ENCODE data around the gene ATP11B. TPM values are rescaled to one million over a fixed set of nuclear protein-coding genes. Genes with fewer than 3 reads are reported as not detected.

ATP11B gene
- total and polyA plus RNA-seq, 2 experiments from 2014 or later: 25.5 to 68.1 TPM

DNA sequence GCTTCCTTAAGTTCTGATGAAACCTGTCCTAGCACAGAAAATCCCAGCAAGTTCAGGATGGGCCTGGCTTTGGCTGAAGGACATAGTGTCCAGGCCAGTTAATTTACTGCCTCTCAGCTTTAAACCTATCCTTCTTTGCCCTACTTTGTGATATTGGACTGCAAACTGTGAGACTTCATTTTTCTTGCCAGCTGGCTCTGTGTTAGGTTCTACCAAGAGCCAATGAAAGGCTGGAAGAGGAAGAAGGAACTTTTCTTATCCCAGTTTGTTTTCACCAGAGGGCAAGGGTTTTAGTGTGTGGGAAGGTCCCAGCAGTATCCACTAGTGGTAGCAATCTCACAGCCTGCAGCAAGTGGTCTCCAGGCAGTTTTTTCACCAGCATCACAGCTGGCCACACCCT is 168.9 kb downstream of the ATP11B start:
- TF ChIP-seq EZH2phosphoT487 (IDR thresholded peaks at IDR 0.05; ENCODE audit: insufficient read depth, low read depth) (no peak), EZH2 (IDR thresholded peaks at IDR 0.05; ENCODE audit: insufficient read depth, poor library complexity, severe bottlenecking) (no peak)
- Histone ChIP-seq H3K4me3 (no peak overlapping the region), H3K27ac (no peak overlapping the region), H3K79me2 (ENCODE audit: insufficient read depth) (peaks cover 45% of the 10 kb centered on the region), H4K20me1 (ENCODE audit: insufficient read depth) (no peaks in the 10 kb centered on the region), H3K9me3 (ENCODE audit: low read depth) (no peaks in the 10 kb centered on the region), H3K9ac (no peak overlapping the region), H3K36me3 (ENCODE audit: low read depth) (peaks cover 18% of the 10 kb centered on the region; the same call in 1 of the 2 replicates), H3K4me1 (ENCODE audit: insufficient read depth) (peaks cover 5% of the 10 kb centered on the region; the same call in 1 of the 2 replicates), H3K27me3 (replicated peaks; ENCODE audit: insufficient read depth) (no peaks in the 10 kb centered on the region), H2AFZ (no peak overlapping the region), H3K4me2 (ENCODE audit: unreplicated experiment) (no peak overlapping the region), H3F3A (ENCODE audit: insufficient read depth) (no peaks in the 10 kb centered on the region), H3K9me2 (ENCODE audit: insufficient read depth) (no peaks in the 10 kb centered on the region)
- in situ Hi-C loops (cut with MboI): no loop called here
- DNase-seq: no peak

DNA sequence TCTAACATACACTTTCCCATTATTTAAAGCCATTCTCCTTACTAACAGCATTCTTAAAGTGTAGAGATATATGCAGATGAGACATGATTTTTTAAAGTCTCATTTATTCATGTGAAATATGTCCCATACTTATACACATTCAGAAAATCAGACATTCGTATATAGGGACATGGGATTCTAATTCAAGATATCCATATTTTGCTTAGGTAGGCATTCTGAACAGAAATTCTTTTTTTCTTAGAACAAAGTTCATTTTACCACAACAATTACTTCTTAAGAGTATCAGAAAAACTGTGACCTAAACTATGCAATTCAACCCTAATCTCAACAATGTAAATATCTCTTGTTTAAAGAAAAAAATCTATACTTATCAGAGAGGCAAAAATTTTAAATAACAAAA is 170.9 kb downstream of the ATP11B start:
- no peak overlapping the region for H3K4me2 ChIP-seq (ENCODE audit: unreplicated experiment)
- no peaks in the 10 kb centered on the region for H4K20me1 ChIP-seq (ENCODE audit: insufficient read depth)
- no peak overlapping the region for H3K4me3 ChIP-seq
- no peaks in the 10 kb centered on the region for H3K27me3 ChIP-seq (replicated peaks; ENCODE audit: insufficient read depth)
- no peak for DNase-seq
- no peak overlapping the region for H3K9ac ChIP-seq
- no peaks in the 10 kb centered on the region for H3K9me3 ChIP-seq (ENCODE audit: low read depth)
- peaks cover 65% of the 10 kb centered on the region for H3K79me2 ChIP-seq (ENCODE audit: insufficient read depth)
- 94 to 100% methylated on average over 1 of the region's 1 CpG for WGBS, 2 experiments (ENCODE audit: low coverage in 1 of 2, low lambda C conversion rate in 2 of 2, missing lambda C conversion rate in 2 of 2)
- no peak overlapping the region for H2AFZ ChIP-seq
- H3K9me2 ChIP-seq (ENCODE audit: insufficient read depth): no peaks in the 10 kb centered on the region
- peaks cover 13% of the 10 kb centered on the region for H3K4me1 ChIP-seq (ENCODE audit: insufficient read depth)
- in situ Hi-C loops (cut with MboI): no loop called here
- H3K36me3 ChIP-seq (ENCODE audit: low read depth): peaks cover 13% of the 10 kb centered on the region; the same call in 1 of the 2 replicates
- no peak overlapping the region for H3K27ac ChIP-seq
- H3F3A ChIP-seq (ENCODE audit: insufficient read depth): no peaks in the 10 kb centered on the region
- no peak for TF ChIP-seq EZH2 (IDR thresholded peaks at IDR 0.05; ENCODE audit: insufficient read depth, poor library complexity, severe bottlenecking)
- TF ChIP-seq EZH2phosphoT487 (IDR thresholded peaks at IDR 0.05; ENCODE audit: insufficient read depth, low read depth): no peak

DNA sequence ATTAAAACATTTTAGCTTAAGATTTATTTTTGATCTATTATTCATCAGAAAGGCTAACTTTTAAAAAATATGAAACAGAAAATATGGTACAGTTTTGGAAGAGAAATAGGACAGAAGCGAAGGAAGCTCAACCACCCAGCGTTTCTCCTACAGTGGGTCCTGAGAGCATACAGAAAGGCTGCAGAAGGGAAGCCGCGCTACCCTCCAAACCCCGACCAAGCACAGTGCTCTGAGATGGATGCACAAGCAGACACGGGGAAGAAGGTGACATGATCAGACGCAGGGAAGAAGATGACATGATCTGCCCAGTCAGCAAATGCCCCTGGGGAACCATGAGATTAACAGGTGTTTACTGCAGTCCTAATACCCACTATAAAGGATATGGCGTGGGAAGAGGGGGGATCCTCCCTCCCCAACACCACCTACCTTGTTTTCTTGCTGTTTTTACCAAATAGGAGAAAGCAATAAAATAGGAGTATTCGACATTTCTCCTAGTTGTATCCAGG is 172.6 kb downstream of the ATP11B start:
- H3K36me3 ChIP-seq (ENCODE audit: low read depth): peaks cover 8% of the 10 kb centered on the region; the same call in 1 of the 2 replicates
- H3K4me3 ChIP-seq: no peak overlapping the region
- DNase-seq: no peak
- H2AFZ ChIP-seq: no peak overlapping the region
- H3F3A ChIP-seq (ENCODE audit: insufficient read depth): no peaks in the 10 kb centered on the region
- no peaks in the 10 kb centered on the region for H3K27me3 ChIP-seq (replicated peaks; ENCODE audit: insufficient read depth)
- no peaks in the 10 kb centered on the region for H3K9me3 ChIP-seq (ENCODE audit: low read depth)
- peaks cover 83% of the 10 kb centered on the region for H3K79me2 ChIP-seq (ENCODE audit: insufficient read depth)
- TF ChIP-seq EZH2 (IDR thresholded peaks at IDR 0.05; ENCODE audit: insufficient read depth, poor library complexity, severe bottlenecking) (no peak), EZH2phosphoT487 (IDR thresholded peaks at IDR 0.05; ENCODE audit: insufficient read depth, low read depth) (no peak)
- no peaks in the 10 kb centered on the region for H3K9me2 ChIP-seq (ENCODE audit: insufficient read depth)
- no peak overlapping the region for H3K27ac ChIP-seq
- H4K20me1 ChIP-seq (ENCODE audit: insufficient read depth): no peaks in the 10 kb centered on the region
- WGBS, 2 experiments (ENCODE audit: low coverage in 1 of 2, low lambda C conversion rate in 2 of 2, missing lambda C conversion rate in 2 of 2): 85 to 86% methylated on average over 9 of the region's 9 CpGs
- H3K9ac ChIP-seq: no peak overlapping the region
- no peak overlapping the region for H3K4me2 ChIP-seq (ENCODE audit: unreplicated experiment)
- in situ Hi-C loops (cut with MboI): no loop called here
- H3K4me1 ChIP-seq (ENCODE audit: insufficient read depth): peaks cover 18% of the 10 kb centered on the region

DNA sequence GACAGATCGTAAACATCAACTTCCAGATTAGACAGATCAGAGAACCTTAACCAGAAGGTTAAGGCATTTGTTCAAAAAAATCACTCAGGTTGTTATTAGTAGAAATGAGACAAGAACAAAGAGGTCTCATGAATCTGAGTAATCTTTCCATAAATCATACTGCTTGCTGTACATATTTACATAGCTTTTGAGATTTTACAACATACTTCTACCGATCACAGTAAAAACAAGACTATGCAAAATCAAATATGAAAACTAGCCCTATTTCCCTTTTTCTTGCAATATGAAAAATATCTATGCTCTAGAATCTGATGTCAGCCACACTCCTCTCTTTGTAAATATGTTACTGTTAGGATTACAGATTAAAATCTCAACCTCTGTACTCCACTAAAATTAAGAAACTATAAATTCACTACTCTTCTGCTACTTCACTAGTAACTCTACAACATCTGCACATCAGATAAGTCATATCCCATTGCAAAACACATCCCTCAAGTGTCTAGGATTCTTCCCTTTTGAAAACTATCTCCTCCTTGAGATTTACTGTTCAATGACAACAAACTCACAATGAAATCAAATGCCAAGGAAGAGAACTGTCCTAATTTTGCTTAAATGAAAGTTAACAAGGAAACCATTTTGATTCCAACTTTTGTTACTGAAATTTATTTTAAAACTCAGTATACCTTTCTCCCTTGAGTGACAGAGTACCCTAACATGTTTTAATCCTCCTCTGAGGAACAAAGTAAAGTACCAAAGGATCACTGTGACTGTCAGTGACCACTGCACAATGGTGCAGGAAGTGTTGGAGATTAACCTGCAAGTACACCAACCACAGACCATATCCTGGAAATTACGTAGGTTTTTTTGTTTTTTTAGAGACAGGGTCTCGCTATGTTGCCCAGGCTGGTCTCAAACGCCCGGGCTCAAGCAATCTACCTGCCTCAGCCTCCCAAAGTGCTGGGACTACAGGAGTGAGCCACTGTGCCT is 174.2 kb downstream of the ATP11B start:
- no peaks in the 10 kb centered on the region for H3K9me2 ChIP-seq (ENCODE audit: insufficient read depth)
- H3K9ac ChIP-seq: no peak overlapping the region
- 92 to 93% methylated on average over 6 of the region's 6 CpGs for WGBS, 2 experiments (ENCODE audit: low coverage in 1 of 2, low lambda C conversion rate in 2 of 2, missing lambda C conversion rate in 2 of 2)
- H3K27me3 ChIP-seq (replicated peaks; ENCODE audit: insufficient read depth): no peaks in the 10 kb centered on the region
- H3K4me2 ChIP-seq (ENCODE audit: unreplicated experiment): no peak overlapping the region
- no peaks in the 10 kb centered on the region for H3K36me3 ChIP-seq (ENCODE audit: low read depth)
- no peak overlapping the region for H3K4me3 ChIP-seq
- no peaks in the 10 kb centered on the region for H4K20me1 ChIP-seq (ENCODE audit: insufficient read depth)
- no peak overlapping the region for H2AFZ ChIP-seq
- H3F3A ChIP-seq (ENCODE audit: insufficient read depth): no peaks in the 10 kb centered on the region
- H3K79me2 ChIP-seq (ENCODE audit: insufficient read depth): peaks cover 91% of the 10 kb centered on the region
- H3K27ac ChIP-seq: no peak overlapping the region
- H3K9me3 ChIP-seq (ENCODE audit: low read depth): no peaks in the 10 kb centered on the region
- TF ChIP-seq EZH2 (IDR thresholded peaks at IDR 0.05; ENCODE audit: insufficient read depth, poor library complexity, severe bottlenecking): no peak
- no peak for TF ChIP-seq EZH2phosphoT487 (IDR thresholded peaks at IDR 0.05; ENCODE audit: insufficient read depth, low read depth)
- DNase-seq: no peak
- in situ Hi-C loops (cut with MboI): no loop called here
- H3K4me1 ChIP-seq (ENCODE audit: insufficient read depth): peaks cover 18% of the 10 kb centered on the region

Data from GM23248 (cell line).